NCI-H82 treated with DMSO at 0.1 percent for 48 hours (cell line): Measurements from ENCODE around the gene TRIO.

Source experiments
- DNase-seq: peaks from one replicate; lab custom pipeline; 2025; ENCODE audit not compliant: unreplicated experiment; lab: John Stamatoyannopoulos, UW

TRIO gene

GRCh38 chr5:14407051-14407450 is 263.9 kb downstream of the TRIO start:
- DNase-seq = no peak

GRCh38 chr5:14407746-14408175 is 264.6 kb downstream of the TRIO start:
- no peak for DNase-seq

GRCh38 chr5:14408969-14409586 is 265.9 kb downstream of the TRIO start:
- no peak for DNase-seq

GRCh38 chr5:14410068-14410393 is 266.9 kb downstream of the TRIO start:
- DNase-seq = no peak

- DNase-seq = no peak
Observed at GRCh38 chr5:14410394-14411201, 267.5 kb downstream of the TRIO start.

- no peak for DNase-seq
Observed at GRCh38 chr5:14411216-14411615, 268.1 kb downstream of the TRIO start.

- no peak for DNase-seq
Observed at GRCh38 chr5:14413331-14413750, 270.2 kb downstream of the TRIO start.

- no peak for DNase-seq
Observed at GRCh38 chr5:14414007-14414406, 270.9 kb downstream of the TRIO start.

- DNase-seq = no peak
Observed at GRCh38 chr5:14414656-14415023, 271.5 kb downstream of the TRIO start.

GRCh38 chr5:14415024-14415697 is 272.0 kb downstream of the TRIO start:
- DNase-seq = no peak

GRCh38 chr5:14415698-14416074 is 272.5 kb downstream of the TRIO start:
- no peak for DNase-seq

GRCh38 chr5:14416621-14417275 is 273.6 kb downstream of the TRIO start:
- no peak for DNase-seq

- no peak for DNase-seq
Observed at GRCh38 chr5:14417276-14417730, 274.2 kb downstream of the TRIO start.

GRCh38 chr5:14417792-14418765 is 274.9 kb downstream of the TRIO start:
- no peak for DNase-seq

- no peak for DNase-seq
Observed at GRCh38 chr5:14419686-14420085, 276.5 kb downstream of the TRIO start.

- DNase-seq = no peak
Observed at GRCh38 chr5:14420101-14420811, 277.1 kb downstream of the TRIO start.

- DNase-seq = no peak
Observed at GRCh38 chr5:14421851-14422250, 278.7 kb downstream of the TRIO start.

- no peak for DNase-seq
Observed at GRCh38 chr5:14424011-14424685, 281.0 kb downstream of the TRIO start.

- peak; percentile 79 for DNase-seq
Observed at GRCh38 chr5:14425559-14425958, 282.4 kb downstream of the TRIO start.
